WTC11 (cell line): ENCODE data around the gene PCDHB6.

Experiments
- ATF1 ChIP-seq: sonication (generic); formaldehyde crosslinking; IDR thresholded peaks from 2 replicates; pipeline ENCODE4 v1.8.1; 2023; ENCODE audit warnings: mild to moderate bottlenecking, moderate library complexity, missing genetic modification reagents
- CTCF ChIP-seq: fragments of 200-600 bp; IDR thresholded peaks from 2 replicates; pipeline ENCODE4 v1.8.0; 2022; ENCODE audit warnings: antibody characterized with exemption

GRCh38 chr5:141150993-141151325 lies 1.1 kb downstream of the PCDHB6 start:
- TF ChIP-seq ATF1 (CRISPR knock-in tag) (no peak), CTCF (no peak)
